K562 (cell line): ENCODE results near the gene KXD1. TPM values are rescaled to one million over a fixed set of nuclear protein-coding genes. Genes with fewer than 3 reads are reported as not detected.

Experiments used
- ATAC-seq: fragments of 200-7000 bp; cut with Tn5 transposase; 3 replicates; pipeline ENCODE4 v1.9.1; 2020; ENCODE audit warnings: moderate library complexity
- BruUV-seq: library from RNA; stranded (reverse); fragments of 400-500 nt; replicated peaks from 2 replicates; lab custom pipeline; 2021; lab: Mats Ljungman, UMichigan
- CTCF ChIA-PET: fragments of 300-600 bp; formaldehyde crosslinking; extraction: SDS; loops from one replicate; lab custom pipeline; 2021; ENCODE audit warnings: low intra/inter-chr PET ratio; lab: Yijun Ruan, JAX
- POLR2A ChIA-PET: fragments of 300-600, 350-650 bp; sonication (Branson Sonifier 250); formaldehyde crosslinking; extraction: SDS; loops from one replicate; lab custom pipeline; 2021; ENCODE audit warnings: antibody characterized with exemption, inconsistent platforms; lab: Yijun Ruan, JAX
- DNase-seq, 4 experiments: peaks; one replicate each; pipeline versions ENCODE4 v3.0.0 to v3.0.0-alpha.2; 2011 to 2018; ENCODE audit warnings: low spot score in 3 of 4, mixed read lengths in 3 of 4; ENCODE audit errors: extremely low read depth in 1 of 4
- FAIRE-seq: peaks from 2 replicates; lab custom pipeline; 2011; peaks lifted over from hg19 to GRCh38; lab: Jason Lieb, UNC
- H2AFZ ChIP-seq: 2 replicates; pipeline ENCODE4 v1.6.0; 2011; ENCODE audit warnings: low read depth, low read length, control low read depth, inconsistent platforms
- H3K27ac ChIP-seq: fragments of 200-600 bp; 3 replicates; pipeline ENCODE4 v1.8.0; 2011; ENCODE audit warnings: low read depth, mild to moderate bottlenecking, control low read depth, inconsistent platforms, low read length, moderate library complexity, mixed read lengths; ENCODE audit errors: extremely low read depth
- H3K27me3 ChIP-seq, 2 experiments: fragments of 300-600 bp in 1 of 2; 2 replicates in 1 of 2; 3 replicates in 1 of 2; pipeline versions ENCODE4 v1.6.0 to v1.8.0; 2011; ENCODE audit warnings: inconsistent platforms in 2 of 2, low read length in 2 of 2, mild to moderate bottlenecking in 1 of 2, mixed read lengths in 1 of 2, moderate library complexity in 1 of 2; ENCODE audit not compliant: control insufficient read depth in 2 of 2, insufficient read depth in 2 of 2
- H3K36me3 ChIP-seq: fragments of 300-600 bp; 3 replicates; pipeline ENCODE4 v1.8.0; 2011; ENCODE audit warnings: mild to moderate bottlenecking, low read length, inconsistent platforms; ENCODE audit not compliant: control insufficient read depth, insufficient read depth
- H3K4me1 ChIP-seq, 2 experiments: fragments of 200-600 bp in 1 of 2; replicated peaks in 1 of 2; 2 replicates in 1 of 2; 3 replicates in 1 of 2; pipeline versions ENCODE4 v1.5.1 to v1.8.0; 2011; ENCODE audit warnings: inconsistent platforms in 2 of 2, low read length in 2 of 2, mild to moderate bottlenecking in 1 of 2, mixed read lengths in 1 of 2, moderate library complexity in 1 of 2; ENCODE audit not compliant: control insufficient read depth in 2 of 2, insufficient read depth in 2 of 2
- H3K4me2 ChIP-seq: 2 replicates; pipeline ENCODE4 v1.6.1; 2011; ENCODE audit warnings: low read length, control low read depth, inconsistent platforms, mixed read lengths; ENCODE audit not compliant: insufficient read depth
- H3K4me3 ChIP-seq: fragments of 200-600 bp; sonication (generic), shearing (Covaris generic); 2 replicates; pipeline ENCODE4 v1.5.1; 2016; ENCODE audit warnings: control low read depth, inconsistent platforms
- H3K79me2 ChIP-seq: fragments of 200-600 bp; 3 replicates; pipeline ENCODE4 v1.8.0; 2011; ENCODE audit warnings: low read length, inconsistent platforms; ENCODE audit not compliant: control insufficient read depth, insufficient read depth
- H3K9ac ChIP-seq, 2 experiments: 2 replicates each; pipeline versions ENCODE4 v1.6.0 to v1.6.1; 2011; ENCODE audit warnings: low read depth in 2 of 2, low read length in 2 of 2, control low read depth in 1 of 2, inconsistent platforms in 1 of 2, mild to moderate bottlenecking in 1 of 2, mixed read lengths in 1 of 2; ENCODE audit not compliant: insufficient read depth in 1 of 2
- H3K9me1 ChIP-seq: one replicate; pipeline ENCODE4 v1.6.0; 2011; ENCODE audit warnings: inconsistent platforms, mild to moderate bottlenecking, low read length, moderate library complexity; ENCODE audit not compliant: control insufficient read depth, insufficient read depth
- H3K9me3 ChIP-seq: replicated peaks from 2 replicates; pipeline ENCODE4 v1.5.1; 2011; ENCODE audit warnings: low read depth, low read length, inconsistent platforms; ENCODE audit not compliant: control insufficient read depth, insufficient read depth
- H4K20me1 ChIP-seq: replicated peaks from 2 replicates; pipeline ENCODE4 v1.6.1; 2011; ENCODE audit warnings: low read length, inconsistent platforms, mixed read lengths; ENCODE audit not compliant: control insufficient read depth, insufficient read depth
- ATF1 ChIP-seq, 2 experiments: fragments of 450-650 bp in 1 of 2; IDR thresholded peaks; 2 replicates each; pipeline ENCODE4 v1.6.1; 2016; ENCODE audit warnings: missing compliant biosample characterization in 1 of 2, missing genetic modification characterization in 1 of 2
- CREB5 ChIP-seq: fragments of 250-450 bp; sonication (Bioruptor Pico); IDR thresholded peaks from 2 replicates; pipeline ENCODE4 v1.5.0; 2020; ENCODE audit warnings: mild to moderate bottlenecking
- FOS ChIP-seq: IDR thresholded peaks from 3 replicates; pipeline ENCODE4 v1.6.1; 2011; ENCODE audit not compliant: insufficient read length; ENCODE audit errors: extremely low read depth
- NFXL1 ChIP-seq: fragments of 450-650 bp; formaldehyde crosslinking; IDR thresholded peaks from 2 replicates; pipeline ENCODE4 v1.4.0; 2021; ENCODE audit warnings: mild to moderate bottlenecking
- SMAD2 ChIP-seq: fragments of 150-350 bp; IDR thresholded peaks from 2 replicates; pipeline ENCODE4 v1.6.1; 2014; ENCODE audit warnings: low read depth, mild to moderate bottlenecking, low read length
- STAT5B ChIP-seq: fragments of 250-450 bp; sonication (Bioruptor Pico); IDR thresholded peaks from 2 replicates; pipeline ENCODE4 v1.8.0; 2021; ENCODE audit warnings: mild to moderate bottlenecking, inconsistent platforms
- WGBS: fragments of 100-300 bp; shearing (Covaris generic); methylation state at CpG from one replicate; pipeline ENCODE4 v1.1.6; 2016; ENCODE audit warnings: low coverage, mixed read lengths; ENCODE audit not compliant: insufficient coverage; ENCODE audit errors: missing lambda C conversion rate; 5-methylcytosine and 5-hydroxymethylcytosine counted together
- in situ Hi-C: fragments of 300-500 bp; cut with MboI; formaldehyde crosslinking; loops from 4 replicates; pipeline ENCODE4 v1.15.0; 2018; ENCODE audit warnings: inconsistent platforms, mixed read lengths
- intact Hi-C: fragments of 100-400 bp; cut with micrococcal nuclease; formaldehyde crosslinking; loops from 2 replicates; pipeline ENCODE4 v1.14.2; 2022
- polyA plus RNA-seq, 8 experiments: library from polyadenylated mRNA; depleted of rRNA in 4 of 8; stranded (reverse) in 5 of 8; unstranded in 3 of 8; fragments of >200 nt; fragmentation: Nextera tagmentation in 2 of 8; fragmentation: Illumina TruSeq in 1 of 8; extraction: Ambion mirVana in 2 of 8; extraction: Trizol in 1 of 8; gene quantifications; 2 replicates each; pipeline versions ENCODE4 v1.2.1 to v1.2.3, GENCODE V29; 2011 to 2014; ENCODE audit warnings: inconsistent platforms in 1 of 8, missing spikeins in 1 of 8
- total RNA-seq, 7 experiments: library from RNA; depleted of rRNA in 6 of 7; stranded (reverse); fragments of >200 nt in 6 of 7; fragmentation: Illumina TruSeq in 2 of 7; extraction: Trizol in 2 of 7; gene quantifications; 2 replicates each; pipeline versions ENCODE4 v1.2.1 to v1.2.3, GENCODE V29; 2011 to 2021; ENCODE audit warnings: low replicate concordance in 1 of 7
- TF ChIP-seq, protein P1 (sequence below): sonication (generic); formaldehyde crosslinking; IDR thresholded peaks from 2 replicates; pipeline ENCODE4 v1.8.1; 2023; ENCODE audit warnings: mild to moderate bottlenecking, missing genetic modification reagents

The KXD1 gene
- total and polyA plus RNA-seq, 9 of the 15 experiments (the other 6 are each of a cell fraction or from before 2014, with no cell fraction given), result 21.9 to 210 (median 118) TPM

- intact Hi-C loops, result no loop called here
- ChIA-PET POLR2A (interaction anchor here (0.6 kb wide), 1 partner anchor 206 kb away, joined by 3 read pairs; no protein-coding TSS in a partner anchor), CTCF (no interaction called here)
- no TSS peak for BruUV-seq
- Histone ChIP-seq H3K79me2 (no peaks in the 10 kb centered on the region), H3K27me3 (peaks cover 63 to 87% of the 10 kb centered on the region in 2 experiments), H3K4me3 (no peak overlapping the region), H3K27ac (no peak overlapping the region), H3K9me1 (no peaks in the 10 kb centered on the region), H3K4me2 (no peak overlapping the region), H2AFZ (no peak overlapping the region), H3K9me3 (no peaks in the 10 kb centered on the region)
- FAIRE-seq, result no peak
- in situ Hi-C loops, result no loop called here
- no peak for ATAC-seq
- no peak for TF ChIP-seq NFXL1 (CRISPR knock-in tag)
- no peak for TF ChIP-seq FOS
- TF ChIP-seq, protein P1, sequence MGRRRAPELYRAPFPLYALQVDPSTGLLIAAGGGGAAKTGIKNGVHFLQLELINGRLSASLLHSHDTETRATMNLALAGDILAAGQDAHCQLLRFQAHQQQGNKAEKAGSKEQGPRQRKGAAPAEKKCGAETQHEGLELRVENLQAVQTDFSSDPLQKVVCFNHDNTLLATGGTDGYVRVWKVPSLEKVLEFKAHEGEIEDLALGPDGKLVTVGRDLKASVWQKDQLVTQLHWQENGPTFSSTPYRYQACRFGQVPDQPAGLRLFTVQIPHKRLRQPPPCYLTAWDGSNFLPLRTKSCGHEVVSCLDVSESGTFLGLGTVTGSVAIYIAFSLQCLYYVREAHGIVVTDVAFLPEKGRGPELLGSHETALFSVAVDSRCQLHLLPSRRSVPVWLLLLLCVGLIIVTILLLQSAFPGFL (CRISPR knock-in tag), result no peak
- TF ChIP-seq CREB5, result no peak
- TF ChIP-seq SMAD2, result no peak
- no peak for TF ChIP-seq ATF1 (CRISPR knock-in tag; IDR thresholded peaks at IDR 0.05)
- TF ChIP-seq ATF1 (tag; IDR thresholded peaks at IDR 0.05), result no peak
- no peak for TF ChIP-seq STAT5B (CRISPR knock-in tag)
- TF ChIP-seq, all 486 proteins: peak for 0
- Histone ChIP-seq H3K36me3 (no peaks in the 10 kb centered on the region), H3K4me1 (peaks cover 0 to 66% of the 10 kb centered on the region in 2 experiments; a peak in 2 of 5 replicates), H3K9ac (no peak overlapping the region), H4K20me1 (peaks cover 26% of the 10 kb centered on the region)
- no peak for DNase-seq
- WGBS, result 10% methylated on average over 2 of the region's 2 CpGs
Measured at GRCh38 chr19:18609717-18610051, 52.0 kb downstream of the KXD1 start.
